Effector memory CD4-positive, alpha-beta T cell (primary cell): ENCODE results near the gene TAF4B.
"Not testable (repeated sequence)": the region's sequence is repeated elsewhere in the genome, so short reads cannot be mapped to it uniquely, and the experiment has no call there.

Experiments used
- DNase-seq, 3 donors: peaks; one replicate each; pipeline ENCODE4 v3.0.0-alpha.2; 2020
- H3K27ac ChIP-seq: 2 replicates; pipeline ENCODE4 v1.7.0; 2013; ENCODE audit warnings: mild to moderate bottlenecking, low read length, moderate library complexity; ENCODE audit not compliant: insufficient read depth, poor library complexity, severe bottlenecking
- H3K27me3 ChIP-seq: replicated peaks from 2 replicates; pipeline ENCODE4 v1.7.0; 2013; ENCODE audit warnings: mild to moderate bottlenecking, low read length; ENCODE audit not compliant: insufficient read depth, control insufficient read depth, poor library complexity, severe bottlenecking
- H3K36me3 ChIP-seq: 2 replicates; pipeline ENCODE4 v1.7.0; 2013; ENCODE audit warnings: mild to moderate bottlenecking, low read length, moderate library complexity; ENCODE audit not compliant: control insufficient read depth, insufficient read depth
- H3K4me1 ChIP-seq: 2 replicates; pipeline ENCODE4 v1.7.0; 2013; ENCODE audit warnings: low read length, mild to moderate bottlenecking; ENCODE audit not compliant: control insufficient read depth, insufficient read depth, poor library complexity, severe bottlenecking
- H3K4me3 ChIP-seq: 2 replicates; pipeline ENCODE4 v1.7.0; 2013; ENCODE audit warnings: low read length, low read depth, mild to moderate bottlenecking; ENCODE audit not compliant: insufficient read depth, poor library complexity, severe bottlenecking
- H3K9me3 ChIP-seq: 2 replicates; pipeline ENCODE4 v1.7.0; 2013; ENCODE audit warnings: mild to moderate bottlenecking, low read length, moderate library complexity; ENCODE audit not compliant: control insufficient read depth

Gene TAF4B

GRCh38 chr18:26259416-26259815, 33.2 kb downstream of the TAF4B start:
- not testable (repeated sequence) for H3K4me1 ChIP-seq, DNase-seq, H3K9me3 ChIP-seq, H3K36me3 ChIP-seq, H3K4me3 ChIP-seq, H3K27me3 ChIP-seq, H3K27ac ChIP-seq

- no peak for DNase-seq
These were observed 35.9 kb downstream of the TAF4B start for GRCh38 chr18:26262156-26262555.

GRCh38 chr18:26267357-26267930, 41.2 kb downstream of the TAF4B start:
- no peaks in the 10 kb centered on the region for H3K9me3 ChIP-seq
- peaks cover 9% of the 10 kb centered on the region for H3K36me3 ChIP-seq
- no peaks in the 10 kb centered on the region for H3K4me1 ChIP-seq
- no peaks in the 10 kb centered on the region for H3K27me3 ChIP-seq
- DNase-seq: no peak
- no peak overlapping the region for H3K4me3 ChIP-seq
- no peak overlapping the region for H3K27ac ChIP-seq

More at GRCh38 chr18:26262156-26262555, 35.9 kb downstream of the TAF4B start:
- Histone ChIP-seq H3K27me3 (no peaks in the 10 kb centered on the region), H3K27ac (no peak overlapping the region), H3K36me3 (no peaks in the 10 kb centered on the region), H3K4me3 (no peak overlapping the region), H3K4me1 (no peaks in the 10 kb centered on the region), H3K9me3 (no peaks in the 10 kb centered on the region)

GRCh38 chr18:26268454-26268853, 42.2 kb downstream of the TAF4B start:
- DNase-seq: no peak
- H3K9me3 ChIP-seq: no peaks in the 10 kb centered on the region
- no peak overlapping the region for H3K4me3 ChIP-seq
- H3K36me3 ChIP-seq: peaks cover 9% of the 10 kb centered on the region
- H3K4me1 ChIP-seq: no peaks in the 10 kb centered on the region
- H3K27me3 ChIP-seq: no peaks in the 10 kb centered on the region
- no peak overlapping the region for H3K27ac ChIP-seq

- no peak for DNase-seq
- Histone ChIP-seq H3K4me3 (no peak overlapping the region), H3K9me3 (no peaks in the 10 kb centered on the region), H3K36me3 (peaks cover 9% of the 10 kb centered on the region), H3K27me3 (no peaks in the 10 kb centered on the region), H3K27ac (no peak overlapping the region), H3K4me1 (no peaks in the 10 kb centered on the region)
These were observed 45.8 kb downstream of the TAF4B start for GRCh38 chr18:26271917-26272549.

GRCh38 chr18:26277374-26277773, 51.1 kb downstream of the TAF4B start:
- no peak overlapping the region for H3K27ac ChIP-seq

GRCh38 chr18:26279428-26279827, 53.2 kb downstream of the TAF4B start:
- H3K27me3 ChIP-seq: no peaks in the 10 kb centered on the region
- no peak for DNase-seq
- H3K36me3 ChIP-seq: peaks cover 3% of the 10 kb centered on the region
- H3K27ac ChIP-seq: no peak overlapping the region
- no peaks in the 10 kb centered on the region for H3K9me3 ChIP-seq
- H3K4me1 ChIP-seq: no peaks in the 10 kb centered on the region
- H3K4me3 ChIP-seq: no peak overlapping the region

More at GRCh38 chr18:26277374-26277773, 51.1 kb downstream of the TAF4B start:
- H3K27me3 ChIP-seq: no peaks in the 10 kb centered on the region
- H3K36me3 ChIP-seq: no peaks in the 10 kb centered on the region
- no peaks in the 10 kb centered on the region for H3K9me3 ChIP-seq
- DNase-seq: no peak
- no peaks in the 10 kb centered on the region for H3K4me1 ChIP-seq
- no peak overlapping the region for H3K4me3 ChIP-seq

- Histone ChIP-seq H3K4me3 (no peak overlapping the region), H3K27me3 (no peaks in the 10 kb centered on the region), H3K4me1 (no peaks in the 10 kb centered on the region), H3K36me3 (peaks cover 3% of the 10 kb centered on the region), H3K27ac (no peak overlapping the region), H3K9me3 (no peaks in the 10 kb centered on the region)
- DNase-seq: no peak
These were observed 59.8 kb downstream of the TAF4B start for GRCh38 chr18:26286008-26286407.

- no peaks in the 10 kb centered on the region for H3K27me3 ChIP-seq
- no peak for DNase-seq
- H3K27ac ChIP-seq: no peak overlapping the region
- no peaks in the 10 kb centered on the region for H3K9me3 ChIP-seq
- H3K4me1 ChIP-seq: no peaks in the 10 kb centered on the region
- peaks cover 3% of the 10 kb centered on the region for H3K36me3 ChIP-seq
- H3K4me3 ChIP-seq: no peak overlapping the region
These were observed 61.4 kb downstream of the TAF4B start for GRCh38 chr18:26287644-26288043.

- Histone ChIP-seq H3K4me1 (no peaks in the 10 kb centered on the region), H3K27me3 (no peaks in the 10 kb centered on the region), H3K4me3 (no peak overlapping the region), H3K27ac (no peak overlapping the region), H3K36me3 (no peaks in the 10 kb centered on the region), H3K9me3 (no peaks in the 10 kb centered on the region)
- no peak for DNase-seq
These were observed 64.1 kb downstream of the TAF4B start for GRCh38 chr18:26290385-26290784.
